Neutrophil (primary cell): Measurements from ENCODE around the gene BMAL2.

Experiments
- H3K27ac ChIP-seq: fragments of 200-600 bp; sonication (generic); 2 replicates; pipeline ENCODE4 v1.5.1; 2016; ENCODE audit warnings: mild to moderate bottlenecking, moderate library complexity
- H3K27me3 ChIP-seq: fragments of 200-600 bp; sonication (generic); 2 replicates; pipeline ENCODE4 v1.6.0; 2016; ENCODE audit warnings: mild to moderate bottlenecking
- H3K36me3 ChIP-seq: fragments of 200-600 bp; sonication (generic); 2 replicates; pipeline ENCODE4 v1.5.1; 2017
- H3K4me1 ChIP-seq, 2 experiments: fragments of 200-600 bp in 1 of 2; sonication (generic) in 1 of 2; 1 replicate in 1 of 2; 2 replicates in 1 of 2; pipeline versions ENCODE4 v1.5.1 to v1.6.1; 2013 to 2016; ENCODE audit warnings: low read depth in 1 of 2, low read length in 1 of 2, mild to moderate bottlenecking in 1 of 2, moderate library complexity in 1 of 2; ENCODE audit not compliant: control insufficient read depth in 1 of 2, insufficient read depth in 1 of 2
- H3K4me3 ChIP-seq, 2 experiments: fragments of 200-600 bp in 1 of 2; sonication (generic) in 1 of 2; 1 replicate in 1 of 2; 2 replicates in 1 of 2; pipeline ENCODE4 v1.5.1; 2013 to 2016; ENCODE audit warnings: low read depth in 1 of 2, low read length in 1 of 2, mild to moderate bottlenecking in 1 of 2, moderate library complexity in 1 of 2
- H3K9me3 ChIP-seq: fragments of 200-600 bp; sonication (generic); 2 replicates; pipeline ENCODE4 v1.5.1; 2016
- TF ChIP-seq, protein P1 (sequence below): fragments of 200-600 bp; sonication (generic); IDR thresholded peaks from 2 replicates; pipeline ENCODE4 v1.5.1; 2016; ENCODE audit warnings: antibody characterized with exemption

BMAL2 gene

DNA sequence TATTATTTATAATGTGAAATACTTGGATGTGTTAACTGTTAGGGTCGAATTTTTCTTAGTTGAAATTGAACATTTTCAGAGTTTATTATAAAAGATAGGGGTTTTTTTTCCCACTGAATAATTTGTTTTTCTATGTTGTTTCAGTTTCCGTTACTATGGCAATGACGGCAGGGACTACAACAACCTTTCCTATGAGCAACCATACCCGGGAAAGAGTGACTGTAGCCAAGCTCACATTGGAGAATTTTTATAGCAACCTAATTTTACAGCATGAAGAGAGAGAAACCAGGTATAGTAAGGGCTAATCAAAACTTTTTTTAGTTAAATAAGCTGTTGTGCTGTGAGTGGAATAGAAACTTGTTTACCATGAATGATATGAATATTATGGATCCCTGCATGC, 35.1 kb upstream of the BMAL2 start:
- H3K36me3 ChIP-seq: peaks cover 45% of the 10 kb centered on the region
- TF ChIP-seq, protein P1, sequence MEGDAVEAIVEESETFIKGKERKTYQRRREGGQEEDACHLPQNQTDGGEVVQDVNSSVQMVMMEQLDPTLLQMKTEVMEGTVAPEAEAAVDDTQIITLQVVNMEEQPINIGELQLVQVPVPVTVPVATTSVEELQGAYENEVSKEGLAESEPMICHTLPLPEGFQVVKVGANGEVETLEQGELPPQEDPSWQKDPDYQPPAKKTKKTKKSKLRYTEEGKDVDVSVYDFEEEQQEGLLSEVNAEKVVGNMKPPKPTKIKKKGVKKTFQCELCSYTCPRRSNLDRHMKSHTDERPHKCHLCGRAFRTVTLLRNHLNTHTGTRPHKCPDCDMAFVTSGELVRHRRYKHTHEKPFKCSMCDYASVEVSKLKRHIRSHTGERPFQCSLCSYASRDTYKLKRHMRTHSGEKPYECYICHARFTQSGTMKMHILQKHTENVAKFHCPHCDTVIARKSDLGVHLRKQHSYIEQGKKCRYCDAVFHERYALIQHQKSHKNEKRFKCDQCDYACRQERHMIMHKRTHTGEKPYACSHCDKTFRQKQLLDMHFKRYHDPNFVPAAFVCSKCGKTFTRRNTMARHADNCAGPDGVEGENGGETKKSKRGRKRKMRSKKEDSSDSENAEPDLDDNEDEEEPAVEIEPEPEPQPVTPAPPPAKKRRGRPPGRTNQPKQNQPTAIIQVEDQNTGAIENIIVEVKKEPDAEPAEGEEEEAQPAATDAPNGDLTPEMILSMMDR: no peak
- H3K4me3 ChIP-seq: no peak overlapping the region
- H3K27me3 ChIP-seq: no peaks in the 10 kb centered on the region
- H3K9me3 ChIP-seq: no peaks in the 10 kb centered on the region
- H3K27ac ChIP-seq: no peak overlapping the region
- H3K4me1 ChIP-seq: no peaks in the 10 kb centered on the region

DNA sequence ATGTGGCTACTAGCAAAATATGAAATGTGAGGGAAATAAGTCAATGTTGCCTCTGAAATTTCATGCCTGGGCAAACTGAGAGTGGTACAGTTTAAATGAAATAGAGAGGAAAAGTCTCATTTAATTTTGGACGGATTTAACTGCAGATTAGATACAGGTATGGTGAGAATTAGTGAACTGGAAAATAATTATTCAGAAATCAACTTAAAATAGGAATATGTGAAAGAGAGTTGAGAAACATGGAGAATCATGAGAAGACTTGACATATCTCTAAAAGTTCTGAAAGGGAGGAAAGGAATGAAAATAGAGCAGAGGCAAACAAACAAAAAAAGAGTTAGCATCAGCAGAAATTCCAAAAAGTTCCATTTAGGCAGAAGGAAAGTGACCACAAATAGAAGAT, 33.5 kb upstream of the BMAL2 start:
- peaks cover 58% of the 10 kb centered on the region for H3K36me3 ChIP-seq
- H3K9me3 ChIP-seq: no peaks in the 10 kb centered on the region
- H3K4me3 ChIP-seq: no peak overlapping the region
- H3K4me1 ChIP-seq: no peaks in the 10 kb centered on the region
- no peak overlapping the region for H3K27ac ChIP-seq
- TF ChIP-seq, protein P1: no peak
- no peaks in the 10 kb centered on the region for H3K27me3 ChIP-seq

GRCh38 chr12:27300226-27300625, 32.4 kb upstream of the BMAL2 start:
- Histone ChIP-seq H3K36me3 (peaks cover 62% of the 10 kb centered on the region), H3K27ac (peak overlapping the region; percentile 1), H3K4me1 (no peaks in the 10 kb centered on the region), H3K9me3 (no peaks in the 10 kb centered on the region), H3K4me3 (no peak overlapping the region), H3K27me3 (no peaks in the 10 kb centered on the region)
- TF ChIP-seq, protein P1: no peak

DNA sequence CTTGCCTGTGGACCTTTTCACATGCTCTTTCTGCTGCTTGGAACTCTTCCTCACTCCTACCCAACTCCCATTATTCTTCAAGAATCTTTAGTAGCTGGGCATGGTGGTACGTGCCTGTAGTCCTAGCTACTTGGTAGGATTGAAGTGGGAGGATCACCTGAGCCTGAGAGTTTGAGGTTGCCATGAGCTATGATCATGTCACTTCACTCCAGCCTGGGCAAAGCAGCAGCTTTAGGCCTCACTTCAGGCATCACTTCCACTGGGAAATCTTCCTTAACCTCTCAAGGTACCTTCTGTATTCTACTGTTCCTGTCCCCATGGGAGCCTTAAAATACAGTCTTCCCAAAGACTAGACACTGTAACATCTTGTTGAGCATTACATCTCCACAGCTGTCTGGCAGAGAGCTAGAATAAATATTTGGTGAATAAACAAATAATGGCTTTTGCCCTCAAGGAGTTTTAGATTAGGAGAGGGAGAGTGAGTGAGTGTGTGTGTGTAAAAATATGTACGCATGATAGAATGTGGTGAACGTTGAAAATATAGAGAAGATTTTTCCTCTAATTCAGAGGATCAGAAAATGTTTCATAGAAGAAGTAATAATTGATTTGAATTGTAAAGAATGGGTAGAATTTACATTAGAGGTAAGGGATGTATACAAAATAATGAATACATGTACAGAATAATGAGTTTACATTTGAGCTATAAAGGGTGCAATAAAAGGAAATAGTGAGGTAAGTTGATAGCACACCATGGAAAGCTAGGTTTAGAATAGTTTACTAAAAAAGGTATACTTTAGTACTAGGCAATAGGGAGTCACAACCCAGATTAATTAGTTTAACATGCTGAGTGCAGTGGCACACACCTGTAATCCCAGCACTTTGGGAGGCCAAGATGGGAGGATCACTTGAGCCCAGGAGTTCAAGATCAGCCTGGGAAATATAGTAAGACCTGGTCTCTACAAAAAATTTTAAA, 29.2 kb upstream of the BMAL2 start:
- Histone ChIP-seq H3K27ac (no peak overlapping the region), H3K36me3 (peaks cover 73% of the 10 kb centered on the region)

DNA sequence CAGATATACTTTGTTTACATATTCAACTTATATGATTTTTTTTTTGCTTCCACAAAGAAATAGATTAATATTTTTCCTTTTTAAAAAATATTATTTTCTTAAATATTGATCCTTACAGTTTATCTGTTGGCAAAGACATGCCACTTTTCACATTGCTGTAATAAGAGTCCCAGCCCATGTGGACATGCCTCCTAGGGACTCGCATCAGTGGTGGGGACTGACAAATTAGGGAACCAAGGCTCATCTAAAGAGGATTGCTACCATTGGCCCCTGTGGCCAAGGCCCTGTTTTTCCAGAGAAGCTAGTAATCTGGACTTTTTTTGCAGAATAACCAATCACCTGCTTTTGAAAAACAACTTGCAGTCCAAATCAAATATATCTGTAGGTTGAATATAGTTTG, 27.8 kb upstream of the BMAL2 start:
- Histone ChIP-seq H3K27me3 (no peaks in the 10 kb centered on the region), H3K4me1 (no peaks in the 10 kb centered on the region), H3K4me3 (no peak overlapping the region), H3K27ac (peak overlapping the region; percentile 42), H3K9me3 (no peaks in the 10 kb centered on the region), H3K36me3 (peaks cover 78% of the 10 kb centered on the region)
- TF ChIP-seq, protein P1: no peak

More for the DNA sequence above, 29.2 kb upstream of the BMAL2 start:
- H3K4me1 ChIP-seq: no peaks in the 10 kb centered on the region
- H3K9me3 ChIP-seq: no peaks in the 10 kb centered on the region
- no peaks in the 10 kb centered on the region for H3K27me3 ChIP-seq
- no peak overlapping the region for H3K4me3 ChIP-seq
- TF ChIP-seq, protein P1: no peak
